ENCODE measurements around the gene FBXL22. TPM values are rescaled to one million over a fixed set of nuclear protein-coding genes. Genes with fewer than 3 reads are reported as not detected.

Gene FBXL22
- total and polyA plus RNA-seq, 2 of the 4 experiments (the other 2 are of a cell fraction) = 0.36 to 1.3 TPM

DNA sequence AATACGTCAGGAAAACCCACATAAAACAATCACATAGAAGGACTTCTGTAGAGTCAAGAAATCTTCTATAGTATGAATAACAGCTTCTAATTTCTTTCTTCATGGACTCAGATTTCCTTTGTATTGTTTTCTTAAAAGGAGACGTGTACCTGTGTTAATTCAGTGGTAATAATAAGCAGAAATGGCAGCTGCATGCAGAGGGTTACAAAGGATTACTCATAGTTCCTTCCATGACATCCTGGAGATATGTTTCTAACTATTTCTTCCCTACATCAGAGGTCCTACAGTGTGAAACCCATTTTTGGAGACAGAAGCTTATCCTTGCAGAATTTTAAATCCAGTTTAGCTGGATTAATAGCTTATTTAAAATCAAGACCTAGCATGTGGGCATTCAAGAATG is 36.1 kb downstream of the FBXL22 start:
- H3K9ac ChIP-seq (ENCODE audit: low read depth, low read length) = no peak overlapping the region
- H4K91ac ChIP-seq (ENCODE audit: insufficient read depth, low read depth, low read length) = no peak overlapping the region
- no peaks in the 10 kb centered on the region for H3K9me3 ChIP-seq (ENCODE audit: control insufficient read depth, insufficient read depth, low read length)
- DNase-seq (no peak), ATAC-seq (ENCODE audit: low read depth) (no peak)
- no peak overlapping the region for H3K23ac ChIP-seq (ENCODE audit: low read depth, low read length)
- no peaks in the 10 kb centered on the region for H4K20me1 ChIP-seq (ENCODE audit: insufficient read depth, low read length)
- intact Hi-C loops (cut with micrococcal nuclease) = loop anchor here (5.0 kb wide), 1 partner anchor 34 kb away; no protein-coding TSS in a partner anchor
- H2BK15ac ChIP-seq (ENCODE audit: low read depth, low read length) = no peak overlapping the region
- H2BK20ac ChIP-seq (ENCODE audit: low read depth, low read length) = no peak overlapping the region
- H3K14ac ChIP-seq (replicated peaks; ENCODE audit: low read depth, low read length) = no peak overlapping the region
- in situ Hi-C loops (cut with MboI; ENCODE audit: low sequenced_read_pairs) = loop anchor here (25.0 kb wide), 1 partner anchor 429 kb away; no protein-coding TSS in a partner anchor
- peaks cover 0 to 7% of the 10 kb centered on the region in 2 experiments; a peak in 1 of 4 replicates for H3K79me1 ChIP-seq (ENCODE audit: low read depth in 1 of 2, low read length in 2 of 2)
- no peak overlapping the region for H2AK9ac ChIP-seq (replicated peaks; ENCODE audit: low read depth, low read length, poor library complexity)
- ChIA-PET POLR2A (ENCODE audit: unreplicated experiment) (no interaction called here), CTCF (interaction anchor here (1.3 to 1.5 kb wide), 2 partner anchors 11 to 23 kb away, joined by 3 to 4 read pairs; no protein-coding TSS in a partner anchor)
- H2BK5ac ChIP-seq (ENCODE audit: low read depth, low read length, poor library complexity, severe bottlenecking) = no peak overlapping the region
- no peaks in the 10 kb centered on the region for H3K27me3 ChIP-seq (ENCODE audit: control insufficient read depth, insufficient read depth, low read length)
- H3K4me1 ChIP-seq (ENCODE audit: control insufficient read depth, insufficient read depth, low read length) = peaks cover 11% of the 10 kb centered on the region
- no peak overlapping the region for H3K4me2 ChIP-seq (ENCODE audit: low read depth, low read length)
- H4K5ac ChIP-seq (ENCODE audit: low read depth, low read length) = no peak overlapping the region
- no peak overlapping the region for H2AK5ac ChIP-seq (ENCODE audit: low read depth, low read length)
- H3K4ac ChIP-seq (ENCODE audit: low read depth, low read length) = no peak overlapping the region
- no peak overlapping the region for H3K4me3 ChIP-seq (ENCODE audit: insufficient read depth, low read depth, low read length)
- H3K9me1 ChIP-seq (ENCODE audit: insufficient read depth, low read length) = peaks cover 14% of the 10 kb centered on the region
- no peak overlapping the region for H3K56ac ChIP-seq (ENCODE audit: extremely low read depth, insufficient read depth, low read length)
- H3K36me3 ChIP-seq (ENCODE audit: control insufficient read depth, insufficient read depth, low read length) = peaks cover 21% of the 10 kb centered on the region
- H2AFZ ChIP-seq (replicated peaks; ENCODE audit: low read length, poor library complexity) = no peak overlapping the region
- H3K27ac ChIP-seq (ENCODE audit: insufficient read depth, low read length) = no peak overlapping the region
- H3K18ac ChIP-seq (ENCODE audit: low read depth, low read length) = no peak overlapping the region
- dilution Hi-C loops (cut with HindIII; ENCODE audit: low sequenced_read_pairs, unreplicated experiment) = no loop called here
- H2BK120ac ChIP-seq (ENCODE audit: low read depth, low read length) = no peak overlapping the region
- no TSS peak for BruUV-seq (replicated peaks)
- no peak overlapping the region for H4K8ac ChIP-seq (ENCODE audit: low read depth in 2 of 2, low read length in 2 of 2)
- WGBS, 2 experiments (ENCODE audit: extremely low coverage in 2 of 2, insufficient read length in 1 of 2) = no CpG with 5 or more reads among the region's 2 CpGs
- TF ChIP-seq, protein P1, sequence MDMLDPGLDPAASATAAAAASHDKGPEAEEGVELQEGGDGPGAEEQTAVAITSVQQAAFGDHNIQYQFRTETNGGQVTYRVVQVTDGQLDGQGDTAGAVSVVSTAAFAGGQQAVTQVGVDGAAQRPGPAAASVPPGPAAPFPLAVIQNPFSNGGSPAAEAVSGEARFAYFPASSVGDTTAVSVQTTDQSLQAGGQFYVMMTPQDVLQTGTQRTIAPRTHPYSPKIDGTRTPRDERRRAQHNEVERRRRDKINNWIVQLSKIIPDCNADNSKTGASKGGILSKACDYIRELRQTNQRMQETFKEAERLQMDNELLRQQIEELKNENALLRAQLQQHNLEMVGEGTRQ (IDR thresholded peaks at IDR 0.05; ENCODE audit: low read depth, low read length) = no peak
- TF ChIP-seq, protein P2, sequence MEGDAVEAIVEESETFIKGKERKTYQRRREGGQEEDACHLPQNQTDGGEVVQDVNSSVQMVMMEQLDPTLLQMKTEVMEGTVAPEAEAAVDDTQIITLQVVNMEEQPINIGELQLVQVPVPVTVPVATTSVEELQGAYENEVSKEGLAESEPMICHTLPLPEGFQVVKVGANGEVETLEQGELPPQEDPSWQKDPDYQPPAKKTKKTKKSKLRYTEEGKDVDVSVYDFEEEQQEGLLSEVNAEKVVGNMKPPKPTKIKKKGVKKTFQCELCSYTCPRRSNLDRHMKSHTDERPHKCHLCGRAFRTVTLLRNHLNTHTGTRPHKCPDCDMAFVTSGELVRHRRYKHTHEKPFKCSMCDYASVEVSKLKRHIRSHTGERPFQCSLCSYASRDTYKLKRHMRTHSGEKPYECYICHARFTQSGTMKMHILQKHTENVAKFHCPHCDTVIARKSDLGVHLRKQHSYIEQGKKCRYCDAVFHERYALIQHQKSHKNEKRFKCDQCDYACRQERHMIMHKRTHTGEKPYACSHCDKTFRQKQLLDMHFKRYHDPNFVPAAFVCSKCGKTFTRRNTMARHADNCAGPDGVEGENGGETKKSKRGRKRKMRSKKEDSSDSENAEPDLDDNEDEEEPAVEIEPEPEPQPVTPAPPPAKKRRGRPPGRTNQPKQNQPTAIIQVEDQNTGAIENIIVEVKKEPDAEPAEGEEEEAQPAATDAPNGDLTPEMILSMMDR (conservative IDR thresholded peaks at IDR 0.05; ENCODE audit: low read depth, low read length) = no peak
- no peak for TF ChIP-seq NFE2L2 (IDR thresholded peaks at IDR 0.05; ENCODE audit: low read depth, low read length)
- no peak for TF ChIP-seq RCOR1 (IDR thresholded peaks at IDR 0.05; ENCODE audit: insufficient replicate concordance, low read length)
- no peak for TF ChIP-seq BHLHE40 (IDR thresholded peaks at IDR 0.05; ENCODE audit: low read depth, low read length)
- no peak for TF ChIP-seq POLR2A (IDR thresholded peaks at IDR 0.05; ENCODE audit: low read depth, low read length)
- no peak for TF ChIP-seq RFX5 (IDR thresholded peaks at IDR 0.05; ENCODE audit: low read depth, low read length)
- TF ChIP-seq CHD1 (IDR thresholded peaks at IDR 0.05; ENCODE audit: low read depth, low read length) = no peak
- TF ChIP-seq, protein P3, sequence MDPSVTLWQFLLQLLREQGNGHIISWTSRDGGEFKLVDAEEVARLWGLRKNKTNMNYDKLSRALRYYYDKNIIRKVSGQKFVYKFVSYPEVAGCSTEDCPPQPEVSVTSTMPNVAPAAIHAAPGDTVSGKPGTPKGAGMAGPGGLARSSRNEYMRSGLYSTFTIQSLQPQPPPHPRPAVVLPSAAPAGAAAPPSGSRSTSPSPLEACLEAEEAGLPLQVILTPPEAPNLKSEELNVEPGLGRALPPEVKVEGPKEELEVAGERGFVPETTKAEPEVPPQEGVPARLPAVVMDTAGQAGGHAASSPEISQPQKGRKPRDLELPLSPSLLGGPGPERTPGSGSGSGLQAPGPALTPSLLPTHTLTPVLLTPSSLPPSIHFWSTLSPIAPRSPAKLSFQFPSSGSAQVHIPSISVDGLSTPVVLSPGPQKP (IDR thresholded peaks at IDR 0.05; ENCODE audit: borderline replicate concordance, low read depth, low read length) = no peak

Measured in IMR-90 (cell line).